ENCODE data around the gene MRPL34. TPM values are rescaled to one million over a fixed set of nuclear protein-coding genes. Genes with fewer than 3 reads are reported as not detected.

Gene MRPL34
- total and polyA plus RNA-seq, 9 of the 15 experiments (the other 6 are each of a cell fraction or from before 2014, with no cell fraction given) = 11.5 to 256 (median 72.5) TPM

- TF ChIP-seq ATF1 (CRISPR knock-in tag; IDR thresholded peaks at IDR 0.05) (no peak), ATF1 (tag; IDR thresholded peaks at IDR 0.05) (peak; percentile 37), ZNF609 (CRISPR knock-in tag; IDR thresholded peaks at IDR 0.05; ENCODE audit: borderline replicate concordance) (peak; percentile 26; the same call in 1 of the 2 replicates), GABPA (tag; conservative IDR thresholded peaks at IDR 0.05; ENCODE audit: low read depth) (0 out of 2 replicates have a peak, but pooled peaks have one; percentile 46), ZNF212 (CRISPR knock-in tag; IDR thresholded peaks at IDR 0.05) (no peak), HSF4 (CRISPR knock-in tag; IDR thresholded peaks at IDR 0.05; ENCODE audit: borderline replicate concordance) (no peak), SP1 (CRISPR knock-in tag; IDR thresholded peaks at IDR 0.05) (peak; percentile 75; the same call in 1 of the 2 replicates), ARID3A (IDR thresholded peaks at IDR 0.05; ENCODE audit: borderline replicate concordance, low read depth, low read length) (no peak), ZNF354B (CRISPR knock-in tag; IDR thresholded peaks at IDR 0.05) (no peak), ATF7 (IDR thresholded peaks at IDR 0.05) (peak; percentile 70; the same call in 1 of the 2 replicates), FOXP1 (CRISPR knock-in tag; IDR thresholded peaks at IDR 0.05) (peak; percentile 27; the same call in 1 of the 2 replicates), ETV1 (tag; conservative IDR thresholded peaks at IDR 0.05; ENCODE audit: low read depth) (peak; percentile 47), ZKSCAN8 (CRISPR knock-in tag; IDR thresholded peaks at IDR 0.05) (peak; percentile 72; the same call in 1 of the 2 replicates), TAF1 (IDR thresholded peaks at IDR 0.05; ENCODE audit: control insufficient read depth, extremely low read depth, insufficient read depth, low read length, severe bottlenecking) (peak; percentile 71)
- TF ChIP-seq, protein P1, sequence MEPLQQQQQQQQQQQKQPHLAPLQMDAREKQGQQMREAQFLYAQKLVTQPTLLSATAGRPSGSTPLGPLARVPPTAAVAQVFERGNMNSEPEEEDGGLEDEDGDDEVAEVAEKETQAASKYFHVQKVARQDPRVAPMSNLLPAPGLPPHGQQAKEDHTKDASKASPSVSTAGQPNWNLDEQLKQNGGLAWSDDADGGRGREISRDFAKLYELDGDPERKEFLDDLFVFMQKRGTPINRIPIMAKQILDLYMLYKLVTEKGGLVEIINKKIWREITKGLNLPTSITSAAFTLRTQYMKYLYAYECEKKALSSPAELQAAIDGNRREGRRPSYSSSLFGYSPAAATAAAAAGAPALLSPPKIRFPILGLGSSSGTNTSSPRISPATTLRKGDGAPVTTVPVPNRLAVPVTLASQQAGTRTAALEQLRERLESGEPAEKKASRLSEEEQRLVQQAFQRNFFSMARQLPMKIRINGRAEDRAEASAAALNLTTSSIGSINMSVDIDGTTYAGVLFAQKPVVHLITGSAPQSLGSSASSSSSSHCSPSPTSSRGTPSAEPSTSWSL (CRISPR knock-in tag; IDR thresholded peaks at IDR 0.05; ENCODE audit: borderline replicate concordance) = 0 out of 2 replicates have a peak, but pooled peaks have one; percentile 76
- TF ChIP-seq, protein P2, sequence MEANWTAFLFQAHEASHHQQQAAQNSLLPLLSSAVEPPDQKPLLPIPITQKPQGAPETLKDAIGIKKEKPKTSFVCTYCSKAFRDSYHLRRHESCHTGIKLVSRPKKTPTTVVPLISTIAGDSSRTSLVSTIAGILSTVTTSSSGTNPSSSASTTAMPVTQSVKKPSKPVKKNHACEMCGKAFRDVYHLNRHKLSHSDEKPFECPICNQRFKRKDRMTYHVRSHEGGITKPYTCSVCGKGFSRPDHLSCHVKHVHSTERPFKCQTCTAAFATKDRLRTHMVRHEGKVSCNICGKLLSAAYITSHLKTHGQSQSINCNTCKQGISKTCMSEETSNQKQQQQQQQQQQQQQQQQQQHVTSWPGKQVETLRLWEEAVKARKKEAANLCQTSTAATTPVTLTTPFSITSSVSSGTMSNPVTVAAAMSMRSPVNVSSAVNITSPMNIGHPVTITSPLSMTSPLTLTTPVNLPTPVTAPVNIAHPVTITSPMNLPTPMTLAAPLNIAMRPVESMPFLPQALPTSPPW (CRISPR knock-in tag; IDR thresholded peaks at IDR 0.05) = peak; percentile 53
Observed at GRCh38 chr19:17305517-17306284, at the start of gene MRPL34 (continued).

All from K562 (cell line).